OCI-LY1 (cell line): ENCODE measurements around the gene CHRD.

Experiments used
- H2AFZ ChIP-seq: fragments of 200-600 bp; sonication (generic), shearing (Covaris generic); 2 replicates; pipeline ENCODE4 v1.6.0; 2014; ENCODE audit warnings: antibody characterized with exemption, mild to moderate bottlenecking, low read length
- H3F3A ChIP-seq: fragments of 200-600 bp; sonication (generic), shearing (Covaris generic); 2 replicates; pipeline ENCODE4 v1.6.0; 2014; ENCODE audit warnings: mild to moderate bottlenecking, antibody characterized with exemption, low read length, moderate library complexity; ENCODE audit not compliant: insufficient read depth
- H3K27ac ChIP-seq: fragments of 200-600 bp; sonication (generic); 2 replicates; pipeline ENCODE4 v1.5.1; 2014; ENCODE audit warnings: low read length, mixed run types, mild to moderate bottlenecking, low read depth; ENCODE audit not compliant: poor library complexity, severe bottlenecking
- H3K27me3 ChIP-seq: fragments of 200-600 bp; sonication (generic); 2 replicates; pipeline ENCODE4 v1.6.0; 2014; ENCODE audit warnings: antibody characterized with exemption, mild to moderate bottlenecking, low read length, moderate library complexity; ENCODE audit not compliant: insufficient read depth
- H3K36me3 ChIP-seq: fragments of 200-600 bp; sonication (generic); 2 replicates; pipeline ENCODE4 v1.6.1; 2014; ENCODE audit warnings: mild to moderate bottlenecking, antibody characterized with exemption, low read length, moderate library complexity, mixed read lengths; ENCODE audit not compliant: insufficient read depth
- H3K4me1 ChIP-seq: fragments of 200-600 bp; sonication (generic); 2 replicates; pipeline ENCODE4 v1.5.1; 2014; ENCODE audit warnings: mild to moderate bottlenecking, low read length, moderate library complexity; ENCODE audit not compliant: insufficient read depth, severe bottlenecking
- H3K4me2 ChIP-seq: fragments of 200-600 bp; sonication (generic), shearing (Covaris generic); 2 replicates; pipeline ENCODE4 v1.6.1; 2014; ENCODE audit warnings: low read length
- H3K4me3 ChIP-seq: fragments of 200-600 bp; sonication (generic); 2 replicates; pipeline ENCODE4 v1.5.1; 2014; ENCODE audit warnings: low read length, low read depth, mild to moderate bottlenecking, mixed read lengths; ENCODE audit not compliant: poor library complexity, severe bottlenecking
- H3K79me2 ChIP-seq: fragments of 200-600 bp; shearing (Covaris generic); 2 replicates; pipeline ENCODE4 v1.6.1; 2016; ENCODE audit warnings: mixed run types, low read length, mixed read lengths; ENCODE audit not compliant: insufficient read depth
- H3K9ac ChIP-seq: fragments of 200-600 bp; sonication (generic), shearing (Covaris generic); 2 replicates; pipeline ENCODE4 v1.6.1; 2014; ENCODE audit warnings: mild to moderate bottlenecking, low read length, mixed read lengths
- H3K9me2 ChIP-seq: fragments of 200-600 bp; sonication (generic), shearing (Covaris generic); 2 replicates; pipeline ENCODE4 v1.6.1; 2014; ENCODE audit warnings: low read depth, mild to moderate bottlenecking, low read length, mixed read lengths
- H3K9me3 ChIP-seq: fragments of 200-600 bp; shearing (Covaris generic); 2 replicates; pipeline ENCODE4 v1.6.1; 2014; ENCODE audit warnings: low read length, mixed read lengths
- H4K20me1 ChIP-seq: fragments of 200-600 bp; sonication (generic), shearing (Covaris generic); 2 replicates; pipeline ENCODE4 v1.6.0; 2016; ENCODE audit warnings: mild to moderate bottlenecking, low read length; ENCODE audit not compliant: insufficient read depth
- EZH2 ChIP-seq: fragments of 200-600 bp; sonication (generic), shearing (Covaris generic); IDR thresholded peaks from 2 replicates; pipeline ENCODE4 v1.8.0; 2017; ENCODE audit warnings: borderline replicate concordance, mixed run types, mild to moderate bottlenecking, antibody characterized with exemption, low read length, moderate library complexity, mixed read lengths
- TF ChIP-seq, protein P1 (sequence below): fragments of 200-600 bp; sonication (generic), shearing (Covaris generic); IDR thresholded peaks from 2 replicates; pipeline ENCODE4 v1.5.1; 2017; ENCODE audit warnings: mild to moderate bottlenecking, antibody characterized with exemption, low read length, moderate library complexity, mixed read lengths

The CHRD gene

DNA sequence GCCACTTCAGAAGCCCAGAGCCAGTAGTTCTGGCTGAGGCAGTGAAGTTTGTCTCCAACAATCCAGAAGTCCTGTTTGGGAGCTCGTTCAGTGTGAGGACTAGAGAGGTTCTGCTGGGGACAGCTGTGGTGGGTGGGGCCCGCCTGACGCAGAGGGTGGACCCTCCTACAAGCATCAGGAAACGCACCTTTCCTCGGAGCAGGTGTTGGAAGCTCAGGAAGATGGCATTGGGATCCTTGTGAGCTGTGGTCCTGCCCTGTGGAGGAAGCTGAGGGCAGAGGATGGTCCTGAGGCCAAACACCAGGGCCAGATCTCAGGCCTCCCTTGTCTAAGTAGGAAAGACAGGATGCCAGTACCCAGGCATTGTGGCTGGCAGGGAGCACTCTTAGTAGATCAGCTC, 6.9 kb upstream of the CHRD start:
- Histone ChIP-seq H4K20me1 (no peaks in the 10 kb centered on the region), H2AFZ (no peak overlapping the region), H3K9me3 (no peaks in the 10 kb centered on the region), H3K4me1 (no peaks in the 10 kb centered on the region), H3K4me2 (no peak overlapping the region), H3K36me3 (peaks cover 18% of the 10 kb centered on the region), H3F3A (no peaks in the 10 kb centered on the region), H3K79me2 (no peaks in the 10 kb centered on the region), H3K9ac (no peak overlapping the region), H3K9me2 (no peaks in the 10 kb centered on the region), H3K27ac (no peak overlapping the region), H3K4me3 (no peak overlapping the region), H3K27me3 (no peaks in the 10 kb centered on the region; the same call in 1 of the 2 replicates)
- no peak for TF ChIP-seq EZH2
- TF ChIP-seq, protein P1, sequence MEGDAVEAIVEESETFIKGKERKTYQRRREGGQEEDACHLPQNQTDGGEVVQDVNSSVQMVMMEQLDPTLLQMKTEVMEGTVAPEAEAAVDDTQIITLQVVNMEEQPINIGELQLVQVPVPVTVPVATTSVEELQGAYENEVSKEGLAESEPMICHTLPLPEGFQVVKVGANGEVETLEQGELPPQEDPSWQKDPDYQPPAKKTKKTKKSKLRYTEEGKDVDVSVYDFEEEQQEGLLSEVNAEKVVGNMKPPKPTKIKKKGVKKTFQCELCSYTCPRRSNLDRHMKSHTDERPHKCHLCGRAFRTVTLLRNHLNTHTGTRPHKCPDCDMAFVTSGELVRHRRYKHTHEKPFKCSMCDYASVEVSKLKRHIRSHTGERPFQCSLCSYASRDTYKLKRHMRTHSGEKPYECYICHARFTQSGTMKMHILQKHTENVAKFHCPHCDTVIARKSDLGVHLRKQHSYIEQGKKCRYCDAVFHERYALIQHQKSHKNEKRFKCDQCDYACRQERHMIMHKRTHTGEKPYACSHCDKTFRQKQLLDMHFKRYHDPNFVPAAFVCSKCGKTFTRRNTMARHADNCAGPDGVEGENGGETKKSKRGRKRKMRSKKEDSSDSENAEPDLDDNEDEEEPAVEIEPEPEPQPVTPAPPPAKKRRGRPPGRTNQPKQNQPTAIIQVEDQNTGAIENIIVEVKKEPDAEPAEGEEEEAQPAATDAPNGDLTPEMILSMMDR: no peak

DNA sequence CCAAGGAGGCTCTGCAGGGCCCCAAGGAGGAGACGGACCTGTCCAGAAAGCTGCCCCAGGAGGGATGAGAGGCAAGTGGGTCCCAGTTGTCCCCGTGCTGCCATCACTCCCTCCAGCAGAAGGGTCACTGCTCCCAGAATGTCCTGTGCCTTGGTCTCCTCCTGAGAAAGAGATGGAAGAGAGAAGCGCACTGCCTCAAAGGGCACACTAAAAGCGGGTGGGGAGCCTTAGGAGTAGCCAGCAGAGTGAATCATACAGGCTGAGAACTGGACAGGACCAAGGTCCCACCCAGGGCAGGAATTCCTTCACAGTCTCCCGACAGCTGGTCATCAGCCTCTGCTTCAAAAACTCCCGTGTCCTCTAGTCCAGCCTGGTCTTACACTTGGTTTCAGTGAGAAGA, 6.4 kb upstream of the CHRD start:
- no peaks in the 10 kb centered on the region for H3K9me3 ChIP-seq
- H3K36me3 ChIP-seq: peaks cover 13% of the 10 kb centered on the region
- H3F3A ChIP-seq: no peaks in the 10 kb centered on the region
- no peak overlapping the region for H3K27ac ChIP-seq
- H3K4me2 ChIP-seq: no peak overlapping the region
- H3K9me2 ChIP-seq: no peaks in the 10 kb centered on the region
- H3K4me1 ChIP-seq: no peaks in the 10 kb centered on the region
- peaks cover under 1% of the 10 kb centered on the region; the same call in 1 of the 2 replicates for H3K27me3 ChIP-seq
- H4K20me1 ChIP-seq: no peaks in the 10 kb centered on the region
- no peak overlapping the region for H2AFZ ChIP-seq
- H3K79me2 ChIP-seq: no peaks in the 10 kb centered on the region
- H3K4me3 ChIP-seq: no peak overlapping the region
- TF ChIP-seq EZH2: no peak
- TF ChIP-seq, protein P1: no peak
- no peak overlapping the region for H3K9ac ChIP-seq

DNA sequence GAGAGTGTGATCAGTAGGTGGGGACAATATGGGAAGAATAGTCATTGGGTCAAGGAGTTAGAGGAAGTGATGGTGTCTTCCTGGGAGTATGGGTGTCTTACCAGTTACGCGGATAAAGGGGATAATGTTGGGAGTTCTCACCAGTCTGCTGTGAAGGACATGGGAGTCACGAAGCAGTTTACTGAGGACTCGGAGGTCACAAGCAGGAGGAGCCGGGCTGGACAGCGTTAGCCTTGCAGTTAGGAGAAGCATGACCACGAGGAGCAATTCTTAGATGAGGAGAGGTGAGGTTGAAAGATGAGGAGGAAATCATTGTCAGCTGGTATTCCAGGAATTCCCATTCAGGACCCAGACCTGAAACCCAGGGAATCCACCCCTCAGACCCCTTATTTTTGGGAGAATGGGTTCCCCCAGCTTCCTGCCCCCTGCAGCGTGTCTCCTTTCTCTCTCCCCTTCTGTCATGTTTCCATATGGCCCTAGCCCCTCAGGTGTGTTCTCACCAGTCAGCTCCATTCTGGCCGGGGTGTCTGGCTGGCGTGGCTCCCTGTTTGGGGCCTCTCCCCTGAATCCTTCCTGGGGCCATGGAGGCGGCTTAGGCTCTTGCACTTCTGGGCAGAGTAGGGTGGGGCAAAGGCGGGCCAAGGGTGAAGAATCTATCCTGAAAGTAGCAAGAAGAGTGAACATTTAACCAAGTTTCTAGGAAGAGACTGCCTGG, 4.0 kb upstream of the CHRD start:
- Histone ChIP-seq H4K20me1 (no peaks in the 10 kb centered on the region), H3K4me3 (no peak overlapping the region), H2AFZ (no peak overlapping the region), H3K79me2 (no peaks in the 10 kb centered on the region), H3K9me3 (no peaks in the 10 kb centered on the region), H3K4me2 (no peak overlapping the region), H3K27me3 (peaks cover 7% of the 10 kb centered on the region; the same call in 1 of the 2 replicates), H3K4me1 (no peaks in the 10 kb centered on the region), H3K36me3 (no peaks in the 10 kb centered on the region), H3K9me2 (no peaks in the 10 kb centered on the region), H3K9ac (no peak overlapping the region), H3F3A (no peaks in the 10 kb centered on the region), H3K27ac (no peak overlapping the region)
- TF ChIP-seq, protein P1: no peak
- no peak for TF ChIP-seq EZH2
